Measurements from ENCODE around the gene ETV4.
A peak's percentile ranks its signal among the peaks of the same experiment; 100 is the strongest.

ETV4 gene

DNA sequence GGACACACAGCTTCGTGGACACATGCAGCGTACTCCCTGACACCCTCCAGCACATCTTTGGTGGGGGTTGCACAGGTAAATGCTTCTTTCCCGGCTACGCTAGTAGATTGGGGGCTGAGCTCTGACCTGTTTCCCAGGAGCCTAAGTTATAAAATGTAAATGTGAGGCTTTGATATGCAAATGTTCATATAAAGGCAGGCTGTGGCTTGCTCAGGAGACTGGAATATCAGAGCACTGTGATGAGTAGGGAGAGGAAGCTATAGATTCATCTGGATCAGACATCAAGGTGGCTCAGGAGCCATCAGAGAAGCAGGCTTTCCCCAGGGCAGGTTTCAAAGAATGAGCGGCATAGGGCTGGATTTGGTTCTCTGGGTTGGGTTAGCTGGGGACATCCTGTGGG is 3.4 kb upstream of the ETV4 start:
- Histone ChIP-seq H3K27ac (no peak overlapping the region), H3K4me3 (IDR thresholded peaks at IDR 0.05; ENCODE audit: insufficient read depth, low read depth, low read length) (no peak overlapping the region), H3K9ac (no peak overlapping the region), H3K4me1 (ENCODE audit: low read depth, poor library complexity, severe bottlenecking) (peaks cover 8% of the 10 kb centered on the region), H3K36me3 (ENCODE audit: insufficient read depth) (no peaks in the 10 kb centered on the region), H3K27me3 (ENCODE audit: insufficient read depth, low read depth) (no peaks in the 10 kb centered on the region; the same call in 1 of the 2 replicates), H3K79me2 (ENCODE audit: insufficient read depth, low read depth) (no peaks in the 10 kb centered on the region; the same call in 1 of the 2 replicates), H3K4me2 (no peak overlapping the region), H4K20me1 (ENCODE audit: insufficient read depth) (no peaks in the 10 kb centered on the region), H2AFZ (ENCODE audit: low read depth) (no peak overlapping the region)
- TF ChIP-seq, protein P1, sequence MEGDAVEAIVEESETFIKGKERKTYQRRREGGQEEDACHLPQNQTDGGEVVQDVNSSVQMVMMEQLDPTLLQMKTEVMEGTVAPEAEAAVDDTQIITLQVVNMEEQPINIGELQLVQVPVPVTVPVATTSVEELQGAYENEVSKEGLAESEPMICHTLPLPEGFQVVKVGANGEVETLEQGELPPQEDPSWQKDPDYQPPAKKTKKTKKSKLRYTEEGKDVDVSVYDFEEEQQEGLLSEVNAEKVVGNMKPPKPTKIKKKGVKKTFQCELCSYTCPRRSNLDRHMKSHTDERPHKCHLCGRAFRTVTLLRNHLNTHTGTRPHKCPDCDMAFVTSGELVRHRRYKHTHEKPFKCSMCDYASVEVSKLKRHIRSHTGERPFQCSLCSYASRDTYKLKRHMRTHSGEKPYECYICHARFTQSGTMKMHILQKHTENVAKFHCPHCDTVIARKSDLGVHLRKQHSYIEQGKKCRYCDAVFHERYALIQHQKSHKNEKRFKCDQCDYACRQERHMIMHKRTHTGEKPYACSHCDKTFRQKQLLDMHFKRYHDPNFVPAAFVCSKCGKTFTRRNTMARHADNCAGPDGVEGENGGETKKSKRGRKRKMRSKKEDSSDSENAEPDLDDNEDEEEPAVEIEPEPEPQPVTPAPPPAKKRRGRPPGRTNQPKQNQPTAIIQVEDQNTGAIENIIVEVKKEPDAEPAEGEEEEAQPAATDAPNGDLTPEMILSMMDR (conservative IDR thresholded peaks at IDR 0.05; ENCODE audit: low read depth, low read length), result no peak

DNA sequence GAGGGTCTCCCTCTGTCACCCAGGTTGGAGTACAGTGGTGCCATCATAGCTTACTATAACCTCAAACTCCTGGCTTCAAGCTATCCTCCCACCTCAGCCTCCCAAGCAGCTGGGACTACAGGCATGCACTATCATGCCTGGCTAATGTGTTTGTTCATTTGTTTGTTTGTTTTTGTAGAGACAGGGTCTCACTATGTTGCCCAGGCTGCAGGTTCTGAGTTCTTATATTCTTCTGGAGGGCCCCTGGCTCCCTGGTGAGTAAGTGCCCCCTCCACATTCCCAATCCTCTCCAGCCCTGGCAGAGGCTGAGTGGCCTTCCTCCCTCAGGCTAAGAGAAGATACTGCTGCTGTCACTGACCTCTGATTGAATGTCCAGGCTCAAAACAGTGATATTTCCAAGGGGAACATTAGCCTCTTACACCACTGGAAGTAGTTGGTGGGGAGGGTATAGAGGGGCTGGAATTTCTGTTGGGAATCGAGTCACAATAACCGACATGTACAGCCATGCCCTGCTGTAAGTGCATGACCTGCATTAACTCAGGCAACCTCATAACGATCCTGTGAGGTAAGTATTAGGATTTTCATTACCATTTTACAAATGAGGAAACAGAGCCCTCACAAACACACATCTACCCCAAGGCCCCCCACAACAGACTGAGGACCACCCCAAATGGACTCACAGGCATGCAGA is 2.7 kb upstream of the ETV4 start:
- Histone ChIP-seq H3K4me3 (IDR thresholded peaks at IDR 0.05; ENCODE audit: insufficient read depth, low read depth, low read length) (no peak overlapping the region), H3K79me2 (ENCODE audit: insufficient read depth, low read depth) (no peaks in the 10 kb centered on the region; the same call in 1 of the 2 replicates)
- TF ChIP-seq, protein P1 (conservative IDR thresholded peaks at IDR 0.05; ENCODE audit: low read depth, low read length), result no peak

DNA sequence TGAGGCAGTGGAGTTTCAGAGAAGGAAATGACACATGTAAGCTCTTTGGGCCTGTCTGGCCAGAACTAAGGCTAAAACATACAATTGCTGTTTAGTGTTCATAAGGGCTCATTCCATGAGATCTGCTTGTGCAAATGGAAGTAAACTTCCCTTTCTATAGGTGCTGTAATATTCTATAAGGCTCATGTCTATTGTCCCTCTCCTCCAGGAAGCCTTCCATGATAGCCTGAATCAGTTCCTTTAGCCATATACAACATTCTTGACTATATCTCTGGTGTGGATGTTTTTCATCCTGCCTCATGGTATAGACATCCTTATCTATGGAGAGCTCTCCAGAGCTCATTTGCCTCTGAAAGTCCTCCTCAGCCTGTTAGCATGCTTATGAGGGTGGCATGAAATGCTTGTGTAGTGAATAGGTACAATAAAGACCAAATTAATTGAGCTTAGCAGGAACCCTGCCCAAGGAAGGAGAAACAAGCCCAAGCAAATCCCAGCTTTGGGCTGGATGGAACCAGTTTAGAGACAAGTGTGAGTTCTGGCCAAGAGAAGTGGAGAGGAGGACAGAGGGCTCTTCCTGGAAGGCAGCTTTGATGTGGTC is 1.6 kb upstream of the ETV4 start:
- Histone ChIP-seq H3K4me1 (ENCODE audit: low read depth, poor library complexity, severe bottlenecking) (peaks cover 13% of the 10 kb centered on the region), H2AFZ (ENCODE audit: low read depth) (no peak overlapping the region), H3K4me2 (no peak overlapping the region), H3K27ac (no peak overlapping the region), H4K20me1 (ENCODE audit: insufficient read depth) (no peaks in the 10 kb centered on the region), H3K79me2 (ENCODE audit: insufficient read depth, low read depth) (no peaks in the 10 kb centered on the region; the same call in 1 of the 2 replicates), H3K27me3 (ENCODE audit: insufficient read depth, low read depth) (no peaks in the 10 kb centered on the region; the same call in 1 of the 2 replicates), H3K4me3 (IDR thresholded peaks at IDR 0.05; ENCODE audit: insufficient read depth, low read depth, low read length) (no peak overlapping the region), H3K36me3 (ENCODE audit: insufficient read depth) (no peaks in the 10 kb centered on the region), H3K9ac (no peak overlapping the region)
- TF ChIP-seq, protein P1 (conservative IDR thresholded peaks at IDR 0.05; ENCODE audit: low read depth, low read length), result no peak

More for the DNA sequence above, 2.7 kb upstream of the ETV4 start:
- Histone ChIP-seq H3K27me3 (ENCODE audit: insufficient read depth, low read depth) (no peaks in the 10 kb centered on the region; the same call in 1 of the 2 replicates), H2AFZ (ENCODE audit: low read depth) (no peak overlapping the region), H3K27ac (no peak overlapping the region), H3K9ac (no peak overlapping the region), H3K36me3 (ENCODE audit: insufficient read depth) (no peaks in the 10 kb centered on the region), H3K4me2 (no peak overlapping the region), H3K4me1 (ENCODE audit: low read depth, poor library complexity, severe bottlenecking) (peaks cover 13% of the 10 kb centered on the region), H4K20me1 (ENCODE audit: insufficient read depth) (no peaks in the 10 kb centered on the region)

DNA sequence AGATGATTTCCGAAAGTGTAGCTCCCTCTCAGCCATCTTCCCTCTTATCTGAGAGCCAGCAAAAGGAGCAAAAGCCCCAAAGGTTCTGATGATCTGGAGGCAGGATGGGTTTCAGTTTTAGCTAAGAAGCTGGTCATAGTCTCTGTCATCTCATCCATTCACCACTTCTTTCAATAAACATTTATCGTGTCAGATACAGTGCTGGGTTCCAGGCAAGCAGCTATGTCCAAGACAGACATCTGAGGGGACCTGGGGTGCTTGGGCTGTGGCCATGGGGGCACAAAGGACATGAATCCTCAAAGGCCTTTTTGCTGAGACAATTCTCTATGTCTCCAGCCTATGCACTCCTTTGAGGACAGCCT is 1.0 kb upstream of the ETV4 start:
- no peaks in the 10 kb centered on the region; the same call in 1 of the 2 replicates for H3K27me3 ChIP-seq (ENCODE audit: insufficient read depth, low read depth)
- no peak overlapping the region for H3K4me3 ChIP-seq (IDR thresholded peaks at IDR 0.05; ENCODE audit: insufficient read depth, low read depth, low read length)
- H3K4me1 ChIP-seq (ENCODE audit: low read depth, poor library complexity, severe bottlenecking), result peaks cover 13% of the 10 kb centered on the region
- H3K36me3 ChIP-seq (ENCODE audit: insufficient read depth), result no peaks in the 10 kb centered on the region
- peak overlapping the region; percentile 89 for H3K4me2 ChIP-seq
- no peak overlapping the region for H3K27ac ChIP-seq
- H3K79me2 ChIP-seq (ENCODE audit: insufficient read depth, low read depth), result no peaks in the 10 kb centered on the region; the same call in 1 of the 2 replicates
- H2AFZ ChIP-seq (ENCODE audit: low read depth), result peak overlapping the region; percentile 92; the same call in 1 of the 2 replicates
- H3K9ac ChIP-seq, result peak overlapping the region; percentile 69; the same call in 1 of the 2 replicates
- H4K20me1 ChIP-seq (ENCODE audit: insufficient read depth), result no peaks in the 10 kb centered on the region
- TF ChIP-seq, protein P1 (conservative IDR thresholded peaks at IDR 0.05; ENCODE audit: low read depth, low read length), result no peak

Measured in KMS-11 (cell line).